ENCODE results near the gene ATXN10. TPM values are rescaled to one million over a fixed set of nuclear protein-coding genes. Genes with fewer than 3 reads are reported as not detected.

The ATXN10 gene
- total RNA-seq, 1 donor from 2014 or later: 99.7 TPM

GRCh38 chr22:45843986-45844385, 172.4 kb downstream of the ATXN10 start:
- Mint-ChIP-seq H3K9me3 (no peaks in the 10 kb centered on the region), H3K36me3 (ENCODE audit: low read depth) (peaks cover 82% of the 10 kb centered on the region), H3K27ac (no peak overlapping the region), H3K27me3 (no peaks in the 10 kb centered on the region), H3K4me1 (peaks cover 3% of the 10 kb centered on the region), H3K4me3 (no peak overlapping the region)
- ATAC-seq (ENCODE audit: low read depth) (no peak), DNase-seq (no peak)
- ChIA-PET POLR2A (no interaction called here), CTCF (no interaction called here)
- intact Hi-C loops (cut with micrococcal nuclease): no loop called here
- TF ChIP-seq CTCF (IDR thresholded peaks at IDR 0.05): no peak

GRCh38 chr22:45845076-45845487, 173.4 kb downstream of the ATXN10 start:
- intact Hi-C loops (cut with micrococcal nuclease): no loop called here
- TF ChIP-seq CTCF (IDR thresholded peaks at IDR 0.05): no peak
- peaks cover 3% of the 10 kb centered on the region for H3K4me1 Mint-ChIP-seq
- H3K9me3 Mint-ChIP-seq: no peaks in the 10 kb centered on the region
- peaks cover 80% of the 10 kb centered on the region for H3K36me3 Mint-ChIP-seq (ENCODE audit: low read depth)
- no peak overlapping the region for H3K4me3 Mint-ChIP-seq
- no peak overlapping the region for H3K27ac Mint-ChIP-seq
- POLR2A ChIA-PET: no interaction called here
- no peaks in the 10 kb centered on the region for H3K27me3 Mint-ChIP-seq
- CTCF ChIA-PET: no interaction called here
- ATAC-seq (ENCODE audit: low read depth) (no peak), DNase-seq (no peak)

- no peak for ATAC-seq (ENCODE audit: low read depth)
- TF ChIP-seq CTCF (IDR thresholded peaks at IDR 0.05): no peak
- H3K4me3 Mint-ChIP-seq: no peak overlapping the region
- ChIA-PET CTCF (interaction anchor here (1.3 kb wide), 1 partner anchor 17 kb away, joined by 5 read pairs; no protein-coding TSS in a partner anchor), POLR2A (no interaction called here)
- peaks cover 88% of the 10 kb centered on the region for H3K36me3 Mint-ChIP-seq (ENCODE audit: low read depth)
- no peak for DNase-seq
- no peaks in the 10 kb centered on the region for H3K27me3 Mint-ChIP-seq
- intact Hi-C loops (cut with micrococcal nuclease): no loop called here
- H3K27ac Mint-ChIP-seq: no peak overlapping the region
- H3K4me1 Mint-ChIP-seq: peaks cover 3% of the 10 kb centered on the region
- H3K9me3 Mint-ChIP-seq: peaks cover 8% of the 10 kb centered on the region
Measured at GRCh38 chr22:45846952-45847351, 175.3 kb downstream of the ATXN10 start.

- Mint-ChIP-seq H3K4me3 (no peak overlapping the region), H3K27ac (no peak overlapping the region), H3K9me3 (peaks cover 15% of the 10 kb centered on the region), H3K27me3 (no peaks in the 10 kb centered on the region), H3K4me1 (no peaks in the 10 kb centered on the region), H3K36me3 (ENCODE audit: low read depth) (peaks cover 79% of the 10 kb centered on the region)
- ChIA-PET CTCF (no interaction called here), POLR2A (no interaction called here)
- TF ChIP-seq CTCF (IDR thresholded peaks at IDR 0.05): no peak
- intact Hi-C loops (cut with micrococcal nuclease): no loop called here
- DNase-seq: no peak
- no peak for ATAC-seq (ENCODE audit: low read depth)
Measured at GRCh38 chr22:45848904-45849303, 177.3 kb downstream of the ATXN10 start.

GRCh38 chr22:45852826-45853225, 181.2 kb downstream of the ATXN10 start:
- Mint-ChIP-seq H3K27ac (no peak overlapping the region), H3K4me3 (no peak overlapping the region), H3K36me3 (ENCODE audit: low read depth) (peaks cover 76% of the 10 kb centered on the region), H3K27me3 (no peaks in the 10 kb centered on the region), H3K9me3 (peaks cover 15% of the 10 kb centered on the region), H3K4me1 (no peaks in the 10 kb centered on the region)
- intact Hi-C loops (cut with micrococcal nuclease): no loop called here
- DNase-seq (no peak), ATAC-seq (ENCODE audit: low read depth) (no peak)
- POLR2A ChIA-PET: no interaction called here
- CTCF ChIA-PET: no interaction called here
- TF ChIP-seq CTCF (IDR thresholded peaks at IDR 0.05): no peak

Data from activated B cell treated with CpG ODN at 0.5 μM for 24 hours (primary cell).